Effector memory CD8-positive, alpha-beta T cell (primary cell): ENCODE measurements around the gene PLAC9.

Experiments
- ATAC-seq: fragments of 150-1000 bp; cut with Tn5 transposase; replicated peaks from 2 replicates; pipeline ENCODE4 v1.10.0; 2021; ENCODE audit warnings: mild to moderate bottlenecking, moderate library complexity
- DNase-seq, 3 experiments: peaks; one replicate each; pipeline ENCODE4 v3.0.0; 2021
- H3K27ac Mint-ChIP-seq, 2 donors: one replicate each; pipeline ENCODE4 v1.8.0; 2022; ENCODE audit warnings: mild to moderate bottlenecking in 2 of 2, mixed read lengths in 2 of 2, moderate library complexity in 2 of 2
- H3K27me3 Mint-ChIP-seq, 2 donors: one replicate each; pipeline ENCODE4 v1.8.0; 2022; ENCODE audit warnings: mixed read lengths in 2 of 2
- H3K36me3 Mint-ChIP-seq: one replicate; pipeline ENCODE4 v1.8.0; 2022; ENCODE audit warnings: mild to moderate bottlenecking, moderate library complexity, mixed read lengths; ENCODE audit not compliant: insufficient read depth
- H3K4me1 Mint-ChIP-seq, 2 donors: one replicate each; pipeline ENCODE4 v1.8.0; 2022; ENCODE audit warnings: low read depth in 2 of 2, mixed read lengths in 2 of 2
- H3K4me3 Mint-ChIP-seq, 2 donors: one replicate each; pipeline ENCODE4 v1.8.0; 2022; ENCODE audit warnings: mild to moderate bottlenecking in 2 of 2, mixed read lengths in 2 of 2, moderate library complexity in 2 of 2
- H3K9me3 Mint-ChIP-seq, 2 donors: one replicate each; pipeline ENCODE4 v1.8.0; 2022; ENCODE audit warnings: mixed read lengths in 2 of 2

Gene PLAC9

DNA sequence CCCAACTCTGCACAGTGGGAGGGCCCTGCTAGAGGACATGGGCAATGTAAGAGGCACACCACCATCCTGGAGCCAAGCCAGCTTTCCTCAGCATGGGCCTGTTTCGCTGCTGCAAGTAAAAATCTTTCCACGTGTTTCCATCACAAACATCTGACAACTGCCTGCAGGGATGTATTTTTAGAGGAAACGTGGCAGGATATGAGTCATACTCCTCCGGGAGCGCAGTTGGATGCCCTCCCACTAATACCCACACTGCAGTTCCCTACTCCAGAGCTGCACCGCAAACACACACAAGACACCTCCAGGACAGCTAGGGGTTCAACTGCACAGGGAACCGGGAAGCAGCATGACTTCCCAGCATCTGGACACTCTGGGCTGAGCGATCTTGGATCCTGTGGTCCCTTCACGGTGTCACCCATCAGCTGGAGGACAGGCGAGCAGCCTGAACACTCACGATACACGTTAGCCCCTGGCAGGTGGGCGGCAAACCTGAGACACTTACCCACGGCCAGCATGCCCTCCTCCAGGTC lies 26.1 kb downstream of the PLAC9 start:
- Mint-ChIP-seq H3K4me3 (no peak overlapping the region), H3K9me3 (no peaks in the 10 kb centered on the region), H3K4me1 (peaks cover 8 to 10% of the 10 kb centered on the region in 2 donors), H3K27ac (peak overlapping the region in 1 of 2 donors; percentile 84), H3K36me3 (peaks cover 93% of the 10 kb centered on the region), H3K27me3 (no peaks in the 10 kb centered on the region)
- DNase-seq (no peak), ATAC-seq (no peak)

DNA sequence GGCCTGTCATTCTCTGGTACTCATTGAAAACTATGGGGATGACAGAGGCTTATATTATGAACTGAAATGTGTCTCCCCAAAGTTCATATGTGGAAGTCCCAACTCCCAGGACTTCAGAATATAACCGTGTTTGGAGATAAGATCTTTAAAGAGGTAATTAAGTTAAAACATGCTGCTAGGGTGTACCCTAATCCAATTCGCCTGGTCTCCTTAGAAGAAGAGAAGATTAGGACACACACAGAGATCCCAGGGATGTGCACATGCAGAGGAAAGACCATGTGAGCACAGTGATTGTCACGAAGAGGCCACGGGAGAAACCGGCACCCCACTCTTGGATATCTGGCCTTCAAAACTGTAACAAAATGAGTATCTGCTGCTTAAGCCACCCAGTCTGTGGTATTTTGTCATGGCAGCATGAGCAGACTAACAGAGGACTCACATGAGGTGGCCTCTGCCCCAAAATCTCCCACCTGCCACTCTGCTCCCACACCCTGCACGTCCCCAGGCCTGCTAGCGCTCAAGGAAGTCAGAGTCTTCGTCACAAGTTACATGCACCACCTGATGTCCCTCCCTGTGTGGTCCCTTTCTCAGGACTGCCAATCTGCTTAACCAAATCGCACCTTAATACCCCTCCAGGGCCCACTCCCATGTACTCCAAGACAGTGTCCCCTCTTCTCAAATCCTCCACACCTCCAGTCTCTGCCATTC lies 26.8 kb downstream of the PLAC9 start:
- Mint-ChIP-seq H3K27ac (peak overlapping the region in 1 of 2 donors; percentile 41), H3K27me3 (no peaks in the 10 kb centered on the region), H3K36me3 (peaks cover 93% of the 10 kb centered on the region), H3K4me3 (no peak overlapping the region), H3K9me3 (no peaks in the 10 kb centered on the region), H3K4me1 (peaks cover 8 to 11% of the 10 kb centered on the region in 2 donors)
- no peak for DNase-seq
- no peak for ATAC-seq

DNA sequence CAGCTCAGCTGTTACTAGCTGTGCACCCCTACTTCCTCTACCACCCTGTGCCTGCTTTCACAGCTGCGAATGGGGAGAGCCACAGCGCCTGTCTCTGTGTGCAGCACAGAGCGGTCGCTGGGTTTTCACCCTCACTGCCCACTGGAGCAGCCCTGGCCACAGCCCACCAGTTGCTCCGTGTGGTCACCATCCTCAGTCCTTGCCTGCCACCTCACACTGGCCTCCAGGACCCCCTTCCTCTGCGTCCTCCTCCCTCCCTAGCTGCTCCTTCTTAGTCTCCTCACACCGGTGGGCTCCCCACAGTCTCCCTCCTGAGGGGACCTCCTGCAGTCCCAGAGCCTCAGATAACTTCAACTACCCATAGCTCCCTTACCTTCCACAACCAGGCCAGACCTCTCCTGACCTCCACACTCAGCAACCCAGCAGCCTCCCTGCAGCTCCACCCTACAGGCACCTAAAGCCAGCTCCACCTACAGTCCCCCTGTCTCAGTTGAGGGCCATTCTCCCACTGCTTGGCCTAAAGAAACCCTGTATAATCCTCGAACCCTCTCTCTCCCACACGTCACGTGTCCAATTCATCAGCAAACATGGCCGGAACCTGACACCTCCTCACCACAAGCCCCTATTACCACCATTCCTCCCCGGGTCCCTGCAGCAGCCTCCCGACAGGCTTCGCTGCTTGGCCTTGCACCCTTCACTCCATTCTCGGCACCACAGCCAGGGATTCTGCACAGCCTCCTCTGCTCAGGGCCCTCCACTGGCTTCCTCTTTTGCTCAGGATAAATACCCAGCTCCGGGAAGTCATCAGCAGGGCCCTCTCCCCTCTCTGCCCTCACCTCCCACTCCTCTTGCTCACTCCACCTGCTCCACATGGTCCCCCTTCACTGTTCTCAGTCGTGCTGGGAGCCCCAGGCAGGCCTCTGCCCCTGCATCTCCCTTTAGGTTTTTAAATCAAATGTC lies 28.1 kb downstream of the PLAC9 start:
- Mint-ChIP-seq H3K9me3 (no peaks in the 10 kb centered on the region), H3K36me3 (peaks cover 89% of the 10 kb centered on the region), H3K27me3 (no peaks in the 10 kb centered on the region), H3K4me3 (no peak overlapping the region), H3K4me1 (peaks cover 10 to 11% of the 10 kb centered on the region in 2 donors), H3K27ac (peak overlapping the region; percentile 77 to 78)
- ATAC-seq (no peak), DNase-seq (no peak)

DNA sequence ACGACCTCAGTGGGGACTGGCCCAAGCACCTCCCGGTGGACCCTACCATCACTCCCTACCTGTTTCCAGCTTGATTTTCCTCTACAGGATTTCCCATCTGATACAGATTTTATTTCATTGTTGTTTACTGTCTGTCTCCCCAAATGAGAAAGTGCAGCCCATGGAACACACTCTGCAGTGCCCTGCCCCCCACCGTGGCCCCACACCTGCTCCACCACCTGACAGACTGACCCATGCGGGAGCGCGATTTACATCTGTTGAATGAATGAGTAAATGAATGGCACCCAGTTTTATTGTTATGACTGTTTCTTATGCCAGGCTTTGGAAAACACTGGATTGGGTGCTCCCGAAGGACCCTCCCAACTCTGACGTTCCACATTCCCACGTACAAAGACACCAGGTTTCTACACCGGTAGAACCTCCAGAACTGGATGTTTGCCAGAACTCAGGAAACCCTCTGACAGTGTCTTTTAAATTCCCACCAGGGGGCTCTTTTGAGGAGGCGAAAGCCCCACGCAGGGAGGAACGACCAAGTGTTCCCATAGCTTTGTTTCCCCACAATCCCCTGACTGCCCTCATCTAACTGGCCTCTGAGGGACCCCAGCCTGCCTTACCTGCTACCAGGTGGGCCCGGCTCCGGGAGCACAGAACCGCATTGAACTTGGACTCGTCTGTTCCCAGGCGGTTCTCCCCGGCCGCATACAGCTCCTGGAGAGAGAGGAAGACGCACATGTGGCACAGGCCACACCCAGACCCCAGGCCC lies 29.0 kb downstream of the PLAC9 start:
- Mint-ChIP-seq H3K4me3 (peak overlapping the region in 1 of 2 donors; percentile 21), H3K27ac (peak overlapping the region; percentile 77 to 78), H3K4me1 (peaks cover 11 to 18% of the 10 kb centered on the region in 2 donors), H3K36me3 (peaks cover 88% of the 10 kb centered on the region), H3K9me3 (no peaks in the 10 kb centered on the region), H3K27me3 (no peaks in the 10 kb centered on the region)
- ATAC-seq (no peak), DNase-seq (no peak)

DNA sequence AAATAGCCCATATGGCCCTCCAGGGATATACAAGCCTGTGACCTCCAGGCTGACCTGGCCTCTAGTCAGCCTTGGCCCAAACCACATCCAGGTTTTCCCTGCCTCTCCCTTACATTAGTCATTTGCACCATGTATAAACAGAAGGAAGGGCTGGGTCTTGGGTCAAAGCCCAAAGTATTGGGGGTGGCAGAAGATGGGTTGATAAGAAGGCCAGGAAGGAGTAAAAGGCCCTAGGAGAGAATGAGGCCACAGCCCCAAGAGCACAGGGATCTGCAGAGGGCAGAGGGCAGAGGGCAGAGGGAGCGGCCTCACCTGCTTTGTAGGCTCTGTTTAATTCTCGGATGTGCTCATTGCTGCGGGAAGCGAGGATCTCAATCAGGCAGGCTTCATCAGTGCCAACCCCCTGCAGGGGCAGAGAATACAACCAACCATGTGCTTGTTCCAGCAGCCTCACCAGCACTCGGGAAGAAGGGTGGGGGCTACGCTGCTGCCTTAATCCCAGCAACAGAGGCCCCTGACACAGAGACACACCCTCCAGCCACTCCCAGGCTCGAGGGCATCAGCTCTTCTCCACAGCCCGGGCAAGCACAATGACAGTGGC lies 31.3 kb downstream of the PLAC9 start:
- Mint-ChIP-seq H3K27ac (peak overlapping the region; percentile 35 to 82), H3K36me3 (peaks cover 79% of the 10 kb centered on the region), H3K4me3 (no peak overlapping the region), H3K9me3 (no peaks in the 10 kb centered on the region), H3K4me1 (peaks cover 13 to 19% of the 10 kb centered on the region in 2 donors), H3K27me3 (no peaks in the 10 kb centered on the region)
- no peak for DNase-seq
- ATAC-seq = no peak

DNA sequence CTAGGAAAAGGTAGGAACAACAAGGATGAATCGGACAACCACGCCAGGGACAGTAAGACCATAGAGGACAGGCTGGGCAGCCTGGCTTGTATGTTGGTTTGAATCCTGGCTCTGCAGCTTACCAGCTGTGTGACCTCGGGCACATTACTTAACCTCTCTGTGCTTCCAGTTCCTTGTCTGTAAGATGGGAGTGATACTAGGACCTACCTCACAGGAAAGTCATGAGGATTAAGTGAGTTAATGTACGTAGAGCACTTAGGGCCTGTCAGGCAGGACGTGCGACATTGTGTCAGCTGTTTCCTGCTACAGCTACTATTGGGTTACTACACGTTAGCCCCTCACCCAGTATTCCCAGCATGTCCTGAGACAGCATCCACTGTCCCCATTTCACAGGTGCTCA lies 32.1 kb downstream of the PLAC9 start:
- Mint-ChIP-seq H3K4me1 (peaks cover 17 to 21% of the 10 kb centered on the region in 2 donors), H3K4me3 (no peak overlapping the region), H3K27me3 (no peaks in the 10 kb centered on the region), H3K36me3 (peaks cover 78% of the 10 kb centered on the region), H3K27ac (peak overlapping the region in 1 of 2 donors; percentile 62), H3K9me3 (no peaks in the 10 kb centered on the region)
- DNase-seq = no peak
- ATAC-seq = no peak

DNA sequence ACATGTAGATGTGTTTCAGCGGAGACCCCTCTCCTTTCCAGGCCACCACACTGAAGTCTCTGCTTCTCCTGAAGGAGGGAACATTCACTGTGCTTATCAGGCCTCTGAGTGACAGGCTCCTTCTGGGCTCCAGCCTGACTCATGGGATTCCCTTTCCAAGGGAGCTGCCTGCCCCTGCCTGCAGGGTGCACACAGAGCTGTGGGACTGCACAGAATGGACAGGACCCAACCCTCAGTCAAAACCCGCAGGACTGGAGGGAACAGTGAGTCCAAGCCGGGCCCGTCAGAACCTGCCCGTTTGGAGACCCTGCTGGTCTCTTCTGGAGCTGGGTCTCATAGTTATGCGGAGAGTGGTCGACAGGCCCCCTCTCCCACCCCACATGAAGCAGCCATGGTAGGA lies 32.6 kb downstream of the PLAC9 start:
- peaks cover 82% of the 10 kb centered on the region for H3K36me3 Mint-ChIP-seq
- H3K4me3 Mint-ChIP-seq = no peak overlapping the region
- no peaks in the 10 kb centered on the region for H3K27me3 Mint-ChIP-seq
- ATAC-seq (no peak), DNase-seq (no peak)
- peaks cover 22 to 23% of the 10 kb centered on the region in 2 donors for H3K4me1 Mint-ChIP-seq
- H3K9me3 Mint-ChIP-seq = no peaks in the 10 kb centered on the region
- peak overlapping the region in 1 of 2 donors; percentile 62 for H3K27ac Mint-ChIP-seq

DNA sequence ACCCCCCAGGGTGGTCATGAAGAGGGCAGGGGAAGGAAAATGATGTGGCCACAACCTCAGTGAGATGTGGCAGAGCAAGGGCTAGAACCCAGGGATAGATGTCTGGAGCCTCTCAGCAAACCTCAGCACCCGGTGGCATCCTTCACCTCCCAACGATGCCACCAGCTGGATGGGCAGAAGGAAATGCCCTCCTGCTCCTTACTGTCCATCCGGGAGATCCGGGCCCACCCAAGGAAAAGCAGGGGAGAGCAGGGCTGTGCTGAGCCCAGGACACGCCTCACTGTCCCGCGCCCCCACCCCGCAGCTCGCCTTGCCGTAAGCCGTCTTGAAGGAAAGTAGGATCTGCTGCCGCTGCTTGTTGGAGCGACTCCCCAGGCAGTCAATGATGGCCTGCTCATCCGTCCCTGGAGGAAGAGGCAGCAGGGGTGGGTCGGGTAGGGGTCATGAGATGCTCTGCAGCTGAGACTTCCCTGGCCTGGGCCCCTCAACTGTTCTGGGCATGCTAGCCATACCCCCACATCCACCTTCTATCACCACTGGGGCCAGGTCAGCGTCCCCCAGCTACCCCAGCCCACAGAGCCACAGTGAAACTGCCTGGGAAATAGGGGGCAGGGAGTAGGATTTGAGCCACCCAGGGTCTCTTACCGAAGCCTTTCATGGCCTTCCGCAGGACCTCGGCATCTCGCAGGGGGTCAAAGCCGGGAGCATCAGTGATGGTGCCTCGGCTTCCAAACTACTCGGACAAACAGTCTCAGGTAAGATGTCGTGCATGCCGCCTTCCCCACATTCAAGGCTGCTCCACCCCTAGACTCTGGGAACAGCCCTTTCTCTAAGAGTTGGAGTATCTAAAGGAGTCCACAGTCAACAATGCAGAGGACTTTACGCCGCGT lies 34.3 kb downstream of the PLAC9 start:
- DNase-seq (no peak), ATAC-seq (no peak)
- Mint-ChIP-seq H3K36me3 (peaks cover 78% of the 10 kb centered on the region), H3K27me3 (no peaks in the 10 kb centered on the region), H3K27ac (peak overlapping the region in 1 of 2 donors; percentile 62), H3K9me3 (no peaks in the 10 kb centered on the region), H3K4me3 (no peak overlapping the region), H3K4me1 (peaks cover 16 to 26% of the 10 kb centered on the region in 2 donors)

DNA sequence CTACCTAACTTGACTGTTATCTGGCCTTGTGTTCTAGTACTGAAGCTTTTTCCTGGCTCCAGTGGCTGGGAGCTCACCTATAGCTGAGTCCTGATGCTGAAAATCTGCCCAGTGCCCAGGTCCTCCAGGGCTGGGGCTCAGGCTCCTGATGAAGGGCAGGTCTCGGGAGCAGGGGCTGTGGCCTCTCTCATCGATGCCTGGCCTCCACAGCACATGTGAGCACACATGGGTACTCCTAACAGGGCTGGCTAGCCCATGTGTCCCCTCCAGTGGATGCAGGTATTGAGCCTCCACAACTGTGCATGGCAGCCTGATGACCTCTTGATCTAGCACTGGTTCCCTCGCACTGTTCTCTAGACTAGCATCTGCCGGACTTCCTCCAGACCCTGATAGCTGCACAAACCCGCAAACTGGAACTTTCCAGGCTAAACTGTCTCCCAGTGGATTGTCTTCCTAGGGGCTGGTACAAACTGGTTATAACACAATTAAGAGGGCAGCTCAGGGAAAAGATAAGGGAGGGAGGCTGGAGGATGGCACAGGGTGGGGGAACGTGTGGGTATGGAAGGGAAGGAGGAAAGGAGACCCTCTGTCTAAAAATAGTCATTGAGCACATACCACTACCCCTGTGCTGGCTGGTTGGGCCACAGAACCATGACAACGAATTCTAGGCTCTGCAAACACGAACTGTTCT lies 35.1 kb downstream of the PLAC9 start:
- ATAC-seq = no peak
- Mint-ChIP-seq H3K9me3 (no peaks in the 10 kb centered on the region), H3K4me3 (no peak overlapping the region), H3K27ac (no peak overlapping the region), H3K27me3 (no peaks in the 10 kb centered on the region), H3K36me3 (peaks cover 77% of the 10 kb centered on the region), H3K4me1 (peaks cover 16 to 26% of the 10 kb centered on the region in 2 donors)
- no peak for DNase-seq

DNA sequence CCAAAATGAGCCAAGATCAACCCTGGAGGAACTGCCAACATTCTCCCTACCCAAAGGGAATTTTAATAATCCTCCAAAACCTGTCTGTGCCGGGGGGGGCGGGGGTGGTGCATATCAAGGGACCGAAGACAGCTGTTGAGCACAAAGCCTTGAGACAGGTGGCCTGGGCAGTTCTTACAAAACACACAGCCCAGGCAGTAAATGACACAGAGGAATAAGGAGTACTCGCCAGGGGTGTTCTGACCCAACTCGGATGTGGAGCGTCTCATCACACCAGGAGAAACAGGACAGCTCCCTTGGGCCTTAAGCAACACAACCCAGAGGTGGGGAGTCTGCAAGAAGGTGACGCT lies 35.6 kb downstream of the PLAC9 start:
- ATAC-seq (no peak), DNase-seq (no peak)
- peak overlapping the region in 1 of 2 donors; percentile 72 for H3K27ac Mint-ChIP-seq
- H3K27me3 Mint-ChIP-seq = no peaks in the 10 kb centered on the region
- H3K4me3 Mint-ChIP-seq = no peak overlapping the region
- no peaks in the 10 kb centered on the region for H3K9me3 Mint-ChIP-seq
- H3K36me3 Mint-ChIP-seq = peaks cover 76% of the 10 kb centered on the region
- H3K4me1 Mint-ChIP-seq = peaks cover 18 to 26% of the 10 kb centered on the region in 2 donors

DNA sequence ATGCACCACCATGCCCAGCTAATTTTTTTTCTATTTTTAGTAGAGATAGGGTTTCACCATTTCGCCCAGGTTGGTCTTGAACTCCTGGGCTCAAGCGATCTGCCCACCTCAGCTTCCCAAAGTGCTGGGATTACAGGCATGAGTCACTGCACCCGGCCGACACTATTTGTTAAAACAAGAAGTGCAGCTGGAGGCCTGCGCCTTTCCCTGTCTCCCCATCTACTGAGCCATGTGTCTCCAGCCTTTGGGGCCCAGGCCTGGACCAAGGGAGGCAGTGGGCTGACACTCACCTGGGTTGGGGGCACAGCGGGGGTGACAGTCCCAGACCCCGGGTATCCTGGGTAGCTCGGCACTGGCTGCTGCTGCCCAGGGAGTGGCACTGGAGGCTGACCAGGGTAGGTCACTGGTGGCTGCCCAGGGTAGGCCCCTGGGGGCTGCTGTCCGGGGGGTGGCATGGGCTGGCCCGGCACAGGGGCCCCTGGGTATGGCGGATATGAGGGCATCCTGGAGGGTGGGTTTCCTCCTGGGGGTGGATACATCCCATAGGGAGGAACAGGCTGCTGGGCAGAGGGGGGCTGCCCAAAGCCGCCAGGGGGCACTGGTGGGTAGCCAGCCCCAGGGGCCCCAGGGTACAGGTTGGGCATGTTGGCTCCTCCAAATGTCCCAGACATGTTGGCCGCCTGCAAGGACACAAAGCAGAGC lies 36.3 kb downstream of the PLAC9 start:
- H3K27me3 Mint-ChIP-seq = no peaks in the 10 kb centered on the region
- peak overlapping the region; percentile 72 to 86 for H3K27ac Mint-ChIP-seq
- peaks cover 14 to 26% of the 10 kb centered on the region in 2 donors for H3K4me1 Mint-ChIP-seq
- peak; percentile 67 for ATAC-seq
- no peak overlapping the region for H3K4me3 Mint-ChIP-seq
- no peaks in the 10 kb centered on the region for H3K9me3 Mint-ChIP-seq
- DNase-seq = peak; percentile 26 to 40 (median 32)
- peaks cover 70% of the 10 kb centered on the region for H3K36me3 Mint-ChIP-seq
